GM19324 (cell line): ENCODE data around the gene PDCL2.

Experiments
- ATAC-seq: cut with Tn5 transposase; IDR thresholded peaks from one replicate; pipeline ENCODE4 v1.9.1; 2021; ENCODE audit warnings: mild to moderate bottlenecking, moderate library complexity; ENCODE audit not compliant: unreplicated experiment, low FRiP score

PDCL2 gene

DNA sequence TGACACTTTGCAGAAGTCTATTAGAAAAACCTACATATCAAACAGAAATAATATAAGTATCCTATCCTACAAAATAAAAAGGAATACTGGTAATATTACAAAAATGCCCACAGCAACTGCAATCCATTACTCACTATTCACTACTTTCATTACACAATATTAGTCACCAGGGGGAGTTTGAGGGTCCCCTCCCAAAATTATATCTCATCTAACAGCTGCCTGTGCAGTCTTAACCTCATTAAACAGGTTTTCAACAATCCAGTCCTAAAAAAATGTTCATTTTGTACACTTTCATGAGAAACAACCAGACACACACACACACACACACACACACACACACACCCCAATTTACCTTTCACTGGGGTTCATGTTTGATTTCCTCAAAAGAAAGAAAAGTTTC is 48.2 kb downstream of the PDCL2 start:
- no peak for ATAC-seq

DNA sequence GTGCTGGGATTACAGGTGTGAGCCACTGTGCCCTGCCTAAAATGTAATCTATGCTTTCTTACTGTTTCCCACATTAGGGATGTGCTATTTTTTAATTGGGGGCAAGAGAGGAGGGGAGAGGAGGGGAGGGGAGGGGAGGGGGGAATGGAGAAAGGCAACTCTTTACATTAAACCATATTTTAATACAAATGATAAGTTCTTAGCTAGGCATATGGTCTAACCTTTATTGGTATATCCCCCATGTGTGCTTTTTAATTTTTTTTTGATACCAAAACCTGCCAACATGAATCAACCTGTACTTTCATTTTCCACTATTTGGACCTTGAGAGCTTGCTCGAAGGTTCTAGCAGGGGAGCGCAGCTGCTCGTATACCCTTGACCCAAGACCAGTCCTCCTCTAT is 51.8 kb downstream of the PDCL2 start:
- no peak for ATAC-seq

DNA sequence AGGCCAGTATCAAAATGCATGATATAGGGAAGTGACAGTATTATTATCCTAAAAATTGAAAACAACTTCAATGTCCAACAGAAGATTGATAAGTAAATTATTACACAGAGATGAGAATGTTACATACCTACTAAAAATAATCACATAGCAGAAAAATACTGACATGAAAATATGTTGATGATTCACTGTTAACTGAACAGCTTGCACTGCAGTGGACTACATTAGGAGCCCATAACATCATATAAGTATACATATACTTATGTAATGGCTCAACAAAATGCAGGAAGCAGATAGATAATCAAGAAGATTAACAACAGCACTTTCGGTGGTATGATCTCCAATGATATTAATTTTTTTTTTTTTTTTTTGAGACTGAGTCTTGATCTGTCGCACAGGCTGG is 52.4 kb downstream of the PDCL2 start:
- ATAC-seq = no peak

DNA sequence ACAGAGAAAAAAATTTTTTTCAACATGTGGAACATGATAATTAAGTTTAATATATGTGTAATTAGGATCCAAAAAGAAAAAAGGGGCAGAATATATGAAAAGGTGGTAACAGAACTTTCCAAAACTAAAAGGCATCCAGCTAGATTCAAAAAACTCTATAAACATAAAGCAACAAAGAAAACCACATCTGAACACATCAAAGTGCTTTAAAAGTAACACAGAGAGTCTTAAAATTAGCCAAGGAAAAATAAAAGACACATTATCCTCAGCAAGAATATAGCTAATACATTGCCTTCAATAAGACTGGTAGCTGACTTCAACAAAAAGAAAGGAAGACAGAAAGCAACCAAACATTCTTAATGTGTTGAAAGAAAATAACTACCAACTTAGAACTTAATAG is 53.5 kb downstream of the PDCL2 start:
- ATAC-seq = no peak

DNA sequence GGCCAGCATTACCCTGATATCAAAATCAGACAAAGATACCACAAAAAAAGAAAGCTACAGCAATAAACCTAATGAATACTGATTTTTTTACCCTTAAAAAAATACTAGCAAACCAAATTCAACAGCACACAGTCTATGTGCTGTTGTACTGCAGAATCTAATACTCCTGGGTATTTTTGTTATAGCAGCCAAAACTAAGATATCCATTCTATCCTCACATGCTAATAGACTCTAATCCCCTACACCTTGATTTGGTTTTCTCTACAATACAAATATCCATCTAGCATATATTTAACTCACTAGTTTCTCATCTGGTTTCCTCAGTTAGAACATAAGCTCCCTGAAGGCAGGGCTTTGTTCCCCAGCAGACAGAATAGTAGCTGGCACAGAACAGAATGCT is 57.7 kb downstream of the PDCL2 start:
- no peak for ATAC-seq

DNA sequence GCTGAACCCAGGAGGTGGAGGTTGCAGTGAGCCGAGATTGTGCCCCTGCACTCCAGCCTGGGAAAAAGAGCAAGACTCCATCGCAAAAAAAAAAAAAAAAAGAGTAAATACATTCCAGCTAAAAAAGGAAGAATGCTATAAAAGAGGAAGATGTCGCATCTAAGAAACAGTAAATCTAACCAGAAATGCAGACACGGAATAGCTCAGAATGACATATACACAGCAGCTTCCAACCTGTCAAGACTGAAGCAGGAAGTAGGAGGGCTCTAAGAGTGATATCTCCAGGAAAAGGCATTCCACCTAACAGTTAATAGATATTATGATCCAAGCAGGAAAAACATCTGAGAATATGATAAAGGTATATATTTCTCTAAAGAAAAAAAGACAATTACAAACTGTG is 61.4 kb downstream of the PDCL2 start:
- ATAC-seq = no peak

DNA sequence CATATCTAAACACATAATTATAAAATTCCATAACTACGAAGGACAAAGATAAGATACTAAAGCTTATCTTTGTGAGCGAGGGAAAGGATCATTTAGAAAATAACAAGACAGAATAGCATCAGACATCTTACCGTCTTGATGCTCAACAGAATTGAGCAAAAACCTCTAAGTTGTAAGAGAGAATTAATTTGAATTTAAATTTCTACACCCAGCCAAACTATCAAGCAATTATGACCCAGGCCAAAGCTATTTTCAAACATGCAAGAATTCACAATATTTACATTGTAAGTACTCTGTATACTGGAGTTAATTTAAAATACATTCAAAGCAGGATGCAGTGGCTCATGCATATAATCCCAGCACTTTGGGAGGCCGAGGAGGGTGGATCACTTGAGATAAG is 61.9 kb downstream of the PDCL2 start:
- ATAC-seq = no peak

DNA sequence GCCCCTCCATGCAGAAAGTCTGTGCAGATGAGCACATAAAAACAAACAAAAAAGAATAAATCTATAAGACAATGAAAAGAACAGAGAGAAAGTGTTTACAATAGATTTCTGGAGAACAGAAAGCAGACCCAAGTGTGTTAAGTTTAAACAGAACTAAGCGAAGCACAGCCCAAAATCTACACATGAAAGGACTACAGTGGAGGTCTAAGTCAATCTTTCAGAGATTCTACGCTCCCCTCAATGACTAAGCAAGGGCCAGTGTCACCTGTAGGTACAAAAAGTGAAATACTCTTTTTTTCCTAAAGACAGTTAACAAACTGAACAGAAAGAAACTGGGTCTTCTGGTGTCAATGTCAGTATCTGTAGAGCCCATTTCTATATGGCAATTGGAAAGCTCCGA is 63.6 kb downstream of the PDCL2 start:
- no peak for ATAC-seq

DNA sequence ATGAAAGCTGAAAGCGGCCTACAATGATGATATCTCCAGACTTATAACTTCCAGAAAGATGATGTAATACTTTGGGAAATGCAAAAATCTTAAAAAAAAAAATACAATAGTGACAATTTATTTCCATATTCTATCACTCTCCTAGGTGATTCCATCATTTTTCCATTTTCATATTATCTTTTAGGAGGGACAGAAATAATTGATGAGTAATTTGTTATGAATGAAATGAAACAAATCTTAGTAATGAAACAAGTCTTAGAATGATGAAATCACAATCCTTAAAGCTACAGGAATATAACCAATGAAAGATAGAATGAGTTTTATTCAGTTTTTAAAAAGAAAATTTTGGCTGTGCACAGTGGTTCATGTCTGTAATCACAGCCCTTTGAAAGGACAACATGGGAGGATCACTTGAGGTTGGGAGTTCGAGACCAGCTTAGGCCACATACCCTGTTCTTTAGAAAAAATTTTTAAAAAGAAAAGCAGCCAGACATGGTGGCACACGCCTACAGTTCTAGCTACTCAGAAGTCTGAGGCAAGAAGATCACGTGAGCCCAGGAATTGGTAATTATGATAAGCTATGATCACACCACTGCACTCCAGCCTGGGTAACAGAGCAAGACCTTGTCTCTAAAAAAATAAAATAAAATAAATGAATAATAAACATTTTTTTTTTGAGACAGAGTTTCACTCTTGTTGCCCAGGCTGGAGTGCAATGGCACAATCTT is 67.0 kb downstream of the PDCL2 start:
- no peak for ATAC-seq

DNA sequence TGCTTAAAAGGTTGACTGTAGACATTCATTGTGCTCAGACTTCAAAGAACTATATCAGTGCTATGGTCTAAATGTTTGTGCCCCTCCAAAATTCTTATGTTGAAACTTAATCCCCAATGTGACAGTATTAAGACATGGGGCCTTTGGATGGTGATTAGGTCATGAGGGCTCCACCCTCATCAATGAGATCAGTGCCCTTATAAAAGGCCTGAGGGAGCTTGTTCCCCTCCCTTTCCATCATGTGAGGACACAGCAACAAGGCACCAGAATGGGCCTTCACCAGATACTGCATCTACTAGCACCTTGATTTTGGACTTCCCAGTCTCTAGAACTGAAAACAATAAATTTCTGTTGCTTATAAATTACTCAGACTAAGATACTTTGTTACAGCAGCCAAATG is 73.6 kb downstream of the PDCL2 start:
- no peak for ATAC-seq

DNA sequence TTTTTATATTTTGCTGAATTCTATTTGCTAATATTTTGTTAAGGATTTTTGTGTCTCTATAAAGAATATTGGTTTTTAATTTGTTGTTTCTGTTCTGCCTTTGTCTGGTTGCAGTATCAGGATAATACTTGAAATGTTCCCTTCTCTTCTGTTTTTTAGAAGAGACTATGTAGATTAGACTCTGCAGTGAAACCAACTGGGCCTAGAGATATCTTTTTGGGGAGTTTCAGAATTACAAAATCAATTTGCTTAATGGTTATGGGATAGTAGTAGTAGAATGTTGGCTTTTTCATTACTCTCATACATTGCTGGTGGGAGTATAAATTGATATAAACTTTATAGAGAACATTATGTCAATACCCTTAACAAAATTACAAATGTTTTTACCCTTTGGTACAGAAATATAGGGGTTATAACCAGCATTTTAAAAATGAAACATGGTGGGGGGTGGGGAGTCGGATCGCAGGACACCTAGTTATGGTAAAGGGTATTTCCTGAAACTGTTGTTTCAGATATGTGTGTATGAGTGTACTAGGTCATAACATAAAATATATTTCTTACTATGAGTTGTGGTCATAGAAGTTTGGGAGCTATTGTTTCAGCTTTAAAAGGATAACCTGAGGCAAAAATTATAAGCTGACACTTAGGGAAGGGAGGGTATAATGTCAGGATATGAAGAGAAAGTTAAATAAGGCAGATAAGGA is 74.4 kb downstream of the PDCL2 start:
- ATAC-seq = no peak

DNA sequence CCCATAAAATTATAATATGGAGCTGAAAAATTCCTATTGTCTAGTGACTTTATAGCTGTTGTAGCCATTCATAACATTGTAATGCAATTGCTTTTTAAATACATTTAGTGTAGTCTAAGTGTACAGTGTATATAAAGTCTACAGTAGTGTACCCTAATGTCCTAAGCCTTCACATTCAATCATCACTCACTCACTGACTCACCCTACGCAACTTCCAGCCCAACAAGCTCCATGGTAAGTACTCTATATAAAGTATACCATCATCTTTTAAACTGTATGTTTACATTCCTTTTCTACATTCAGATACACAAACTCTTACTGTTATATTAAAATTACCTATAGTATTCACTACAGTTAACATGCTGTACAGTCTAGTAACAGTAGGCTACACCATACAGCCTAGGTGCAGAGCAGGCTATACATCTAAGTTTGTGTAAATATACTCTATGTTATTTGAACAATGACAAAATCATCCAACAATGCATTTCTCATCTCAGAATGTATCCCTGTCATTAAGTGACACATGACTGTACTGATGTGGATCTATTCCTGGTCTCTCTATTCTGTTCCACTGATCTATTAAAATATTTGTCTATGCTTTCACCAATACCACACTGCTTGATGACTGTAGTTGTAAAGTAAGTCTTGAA is 79.0 kb downstream of the PDCL2 start:
- ATAC-seq = no peak

DNA sequence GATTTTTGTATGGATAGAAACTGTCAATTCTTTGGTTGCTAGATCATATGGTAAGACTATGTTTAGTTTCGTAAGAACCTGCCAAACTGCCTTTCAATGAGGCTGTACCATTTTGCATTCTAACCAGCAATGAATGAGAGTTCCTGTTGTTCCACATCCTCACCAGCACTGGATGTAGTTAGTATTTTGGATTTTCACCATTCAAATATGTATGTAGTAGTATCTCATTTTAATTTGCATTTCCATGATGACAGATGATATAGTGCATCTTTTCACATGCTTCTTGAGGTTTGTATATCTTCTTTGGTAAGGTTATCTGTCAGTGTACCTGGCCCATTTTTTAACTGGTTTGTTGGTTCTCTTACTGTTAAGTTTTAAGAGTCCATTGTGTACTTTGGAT is 80.0 kb downstream of the PDCL2 start:
- no peak for ATAC-seq

DNA sequence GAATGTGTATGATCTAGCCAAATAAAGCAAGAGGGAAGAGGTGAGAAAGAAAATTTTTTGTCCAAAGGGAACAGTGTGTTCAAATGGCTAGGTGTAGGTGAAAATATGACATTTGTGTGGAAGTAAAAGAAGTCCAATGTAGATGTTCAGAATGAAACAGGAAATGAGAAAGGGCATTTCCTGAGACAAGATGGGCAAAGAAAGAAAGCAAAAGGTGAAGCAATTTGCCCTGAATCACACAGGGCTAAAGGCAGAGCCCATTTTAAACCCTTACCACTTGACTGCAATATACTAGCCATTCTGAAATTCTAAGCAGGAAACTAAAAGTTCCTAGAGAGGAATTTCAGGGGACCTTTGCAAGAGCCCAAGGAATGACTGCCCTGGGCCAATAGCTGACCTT is 81.4 kb downstream of the PDCL2 start:
- ATAC-seq = no peak

DNA sequence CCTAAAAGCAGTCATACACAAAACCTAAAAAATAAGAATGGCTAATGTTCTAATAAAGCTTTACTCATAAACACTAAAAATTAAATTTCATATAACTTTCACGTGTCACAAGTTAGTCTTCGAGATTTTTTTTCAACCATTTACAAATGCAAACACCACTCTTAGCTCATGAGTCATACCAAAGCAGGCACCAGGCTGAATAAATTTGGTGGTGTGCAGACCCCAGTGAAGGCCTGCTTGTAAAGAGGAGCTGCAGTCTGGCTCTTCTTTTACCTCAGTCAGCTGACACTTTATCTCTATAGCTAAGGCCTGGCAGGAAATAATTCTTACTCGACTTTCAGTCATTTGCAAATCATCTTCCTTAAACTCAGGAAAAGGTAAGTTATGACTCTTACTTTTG is 82.8 kb downstream of the PDCL2 start:
- no peak for ATAC-seq

DNA sequence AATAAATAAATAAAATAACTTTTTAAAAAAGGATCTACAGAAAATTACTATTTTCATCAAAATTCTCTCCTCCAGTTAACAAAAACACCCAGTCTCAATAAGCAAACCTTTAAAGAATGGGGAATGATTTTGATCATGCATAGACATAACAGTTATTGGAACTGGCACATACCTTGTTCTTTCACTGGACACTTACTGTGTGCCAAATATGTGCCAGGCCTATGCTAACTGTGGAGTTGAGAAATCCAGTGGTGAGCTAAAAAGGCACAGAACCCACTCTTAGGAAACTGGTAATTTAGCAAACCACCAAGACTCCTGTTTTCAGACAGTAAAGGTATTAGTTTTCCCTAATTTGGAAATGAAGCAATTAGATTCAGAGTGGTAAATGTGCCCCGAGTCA is 84.4 kb downstream of the PDCL2 start:
- ATAC-seq = no peak
